Measurements from ENCODE around the gene PKP3. TPM values are rescaled to one million over a fixed set of nuclear protein-coding genes. Genes with fewer than 3 reads are reported as not detected.

Gene PKP3
- total RNA-seq, 2 experiments from 2014 or later, result not detected

- H3K9me2 ChIP-seq (ENCODE audit: insufficient read depth, low read length), result no peaks in the 10 kb centered on the region
- no peak overlapping the region for H3K27ac ChIP-seq (ENCODE audit: low read depth, low read length, poor library complexity, severe bottlenecking)
- no peak overlapping the region for H2AFZ ChIP-seq (ENCODE audit: low read length)
- no peak for DNase-seq (ENCODE audit: low spot score)
- no peaks in the 10 kb centered on the region for H3K36me3 ChIP-seq (ENCODE audit: insufficient read depth, low read length)
- H4K20me1 ChIP-seq (ENCODE audit: insufficient read depth, low read length), result no peaks in the 10 kb centered on the region
- H3K79me2 ChIP-seq (ENCODE audit: insufficient read depth, low read depth, low read length), result no peaks in the 10 kb centered on the region
- H3K4me3 ChIP-seq (ENCODE audit: low read depth, low read length, poor library complexity, severe bottlenecking), result no peak overlapping the region
- ChIA-PET POLR2A (no interaction called here), CTCF (ENCODE audit: unreplicated experiment) (no interaction called here)
- intact Hi-C loops (cut with micrococcal nuclease; ENCODE audit: unreplicated experiment), result no loop called here
- no TSS peak for BruUV-seq (replicated peaks)
- H3K4me1 ChIP-seq (ENCODE audit: insufficient read depth, low read length, poor library complexity, severe bottlenecking), result peaks cover 14% of the 10 kb centered on the region
- no peaks in the 10 kb centered on the region for H3K9me3 ChIP-seq (ENCODE audit: low read length)
- no peak overlapping the region for H3K4me2 ChIP-seq (ENCODE audit: low read length)
- TF ChIP-seq CTCF (conservative IDR thresholded peaks at IDR 0.05; ENCODE audit: low read length) (no peak), EZH2phosphoT487 (IDR thresholded peaks at IDR 0.05; ENCODE audit: borderline replicate concordance, low read depth, low read length) (no peak)
Measured at GRCh38 chr11:443542-444199, 49.7 kb downstream of the PKP3 start.

GRCh38 chr11:444396-445144 is 50.6 kb downstream of the PKP3 start:
- no peaks in the 10 kb centered on the region for H4K20me1 ChIP-seq (ENCODE audit: insufficient read depth, low read length)
- CTCF ChIA-PET (ENCODE audit: unreplicated experiment), result no interaction called here
- no peak for DNase-seq (ENCODE audit: low spot score)
- peaks cover 23% of the 10 kb centered on the region for H3K4me1 ChIP-seq (ENCODE audit: insufficient read depth, low read length, poor library complexity, severe bottlenecking)
- H3K79me2 ChIP-seq (ENCODE audit: insufficient read depth, low read depth, low read length), result no peaks in the 10 kb centered on the region; the same call in 1 of the 2 replicates
- no peak overlapping the region for H2AFZ ChIP-seq (ENCODE audit: low read length)
- no peaks in the 10 kb centered on the region for H3K9me2 ChIP-seq (ENCODE audit: insufficient read depth, low read length)
- H3K9me3 ChIP-seq (ENCODE audit: low read length), result no peaks in the 10 kb centered on the region
- H3K4me2 ChIP-seq (ENCODE audit: low read length), result no peak overlapping the region
- no peak overlapping the region for H3K4me3 ChIP-seq (ENCODE audit: low read depth, low read length, poor library complexity, severe bottlenecking)
- no TSS peak for BruUV-seq (replicated peaks)
- no peaks in the 10 kb centered on the region for H3K36me3 ChIP-seq (ENCODE audit: insufficient read depth, low read length)
- H3K27ac ChIP-seq (ENCODE audit: low read depth, low read length, poor library complexity, severe bottlenecking), result no peak overlapping the region
- TF ChIP-seq EZH2phosphoT487 (IDR thresholded peaks at IDR 0.05; ENCODE audit: borderline replicate concordance, low read depth, low read length) (no peak), CTCF (conservative IDR thresholded peaks at IDR 0.05; ENCODE audit: low read length) (no peak)
- intact Hi-C loops (cut with micrococcal nuclease; ENCODE audit: unreplicated experiment), result loop anchor here (5.0 kb wide), 1 partner anchor 93 kb away; the partner anchor contains the start of genes HRAS and LRRC56
- POLR2A ChIA-PET, result interaction anchor here (0.8 kb wide), 1 partner anchor 114 kb away, joined by 3 read pairs; no protein-coding TSS in a partner anchor
